ENCODE measurements around the gene LMNTD2. TPM values are rescaled to one million over a fixed set of nuclear protein-coding genes. Genes with fewer than 3 reads are reported as not detected.

Gene LMNTD2
- total and polyA plus RNA-seq, 2 of the 13 experiments (the other 11 are each of a cell fraction or from before 2014, with no cell fraction given), result 1.1 to 3.1 TPM

GRCh38 chr11:507727-508515 lies 52.6 kb downstream of the LMNTD2 start:
- 97% methylated on average over 43 of the region's 45 CpGs for WGBS (ENCODE audit: low lambda C conversion rate)
- Histone ChIP-seq H4K20me1 (ENCODE audit: insufficient read depth, low read length) (no peaks in the 10 kb centered on the region), H3K79me2 (ENCODE audit: insufficient read depth, low read length) (peaks cover 25% of the 10 kb centered on the region), H3K4me1 (ENCODE audit: insufficient read depth, low read length) (peaks cover 21% of the 10 kb centered on the region), H3K27ac (ENCODE audit: extremely low read length, insufficient read depth, low read length) (peak overlapping the region; percentile 98), H3K4me2 (ENCODE audit: low read depth, low read length) (peak overlapping the region; percentile 49), H2AFZ (ENCODE audit: low read length) (no peak overlapping the region), H3K27me3 (ENCODE audit: control insufficient read depth in 1 of 2, insufficient read depth in 2 of 2, low read length in 2 of 2) (no peaks in the 10 kb centered on the region), H3K9me3 (ENCODE audit: low read length) (no peaks in the 10 kb centered on the region), H3K36me3 (replicated peaks in 1 of 2; ENCODE audit: control insufficient read depth in 1 of 2, insufficient read depth in 2 of 2, low read length in 2 of 2) (peaks cover 4 to 14% of the 10 kb centered on the region in 2 experiments; a peak in 4 of 5 replicates), H3K4me3 (replicated peaks in 1 of 3; ENCODE audit: insufficient read depth in 1 of 3, low read depth in 2 of 3, low read length in 3 of 3) (peak overlapping the region in 2 of 3 experiments; percentile 39 to 96; a peak in 3 of 6 replicates), H3K9ac (ENCODE audit: insufficient read depth, low read depth, low read length) (peak overlapping the region; percentile 56)
- CTCF ChIA-PET (ENCODE audit: low intra/inter-chr PET ratio, low total read pairs), result interaction anchor here (2.9 kb wide), 1 partner anchor 11 kb away, joined by 11 read pairs; no protein-coding TSS in a partner anchor
- intact Hi-C loops (cut with micrococcal nuclease; ENCODE audit: unreplicated experiment), result no loop called here
- POLR2A ChIA-PET, result interaction anchor here (1.6 to 1.9 kb wide), 2 partner anchors 12 to 28 kb away, joined by 5 to 6 read pairs; partner anchors contain the start of gene HRAS
- no TSS peak for BruUV-seq (replicated peaks)
- in situ Hi-C loops (cut with HindIII; ENCODE audit: extremely low pct_ligation_motif_present, low pct_unique_long_range_greater_than_20kb), result no loop called here
- no peak for DNase-seq (ENCODE audit: low spot score)
- no peak for FAIRE-seq
- ATAC-seq, result no peak
- TF ChIP-seq ZNF670 (CRISPR knock-in tag; IDR thresholded peaks at IDR 0.05; ENCODE audit: borderline replicate concordance) (no peak), ZNF770 (CRISPR knock-in tag; IDR thresholded peaks at IDR 0.05) (peak; percentile 62; the same call in 1 of the 2 replicates), PHF20 (CRISPR knock-in tag; IDR thresholded peaks at IDR 0.05) (no peak), SNRNP70 (IDR thresholded peaks at IDR 0.05; ENCODE audit: low read depth, low read length) (no peak), ZNF496 (CRISPR knock-in tag; IDR thresholded peaks at IDR 0.05; ENCODE audit: insufficient replicate concordance) (no peak), PBX3 (CRISPR knock-in tag; IDR thresholded peaks at IDR 0.05; ENCODE audit: borderline replicate concordance) (no peak), ZFAT (CRISPR knock-in tag; conservative IDR thresholded peaks at IDR 0.05) (no peak), ZNF703 (CRISPR knock-in tag; IDR thresholded peaks at IDR 0.05; ENCODE audit: borderline replicate concordance) (no peak), KDM4B (CRISPR knock-in tag; IDR thresholded peaks at IDR 0.05) (no peak), RFX5 (IDR thresholded peaks at IDR 0.05; ENCODE audit: low read depth, low read length) (no peak), STAT6 (CRISPR knock-in tag; IDR thresholded peaks at IDR 0.05; ENCODE audit: borderline replicate concordance) (no peak), ZBTB38 (CRISPR knock-in tag; IDR thresholded peaks at IDR 0.05) (0 out of 2 replicates have a peak, but pooled peaks have one; percentile 42), MXD4 (CRISPR knock-in tag; IDR thresholded peaks at IDR 0.05) (no peak), ZNF598 (CRISPR knock-in tag; IDR thresholded peaks at IDR 0.05; ENCODE audit: borderline replicate concordance) (no peak), GABPB1 (CRISPR knock-in tag; IDR thresholded peaks at IDR 0.05) (peak; percentile 26; the same call in 1 of the 2 replicates), SKI (IDR thresholded peaks at IDR 0.05; ENCODE audit: partially characterized antibody) (no peak), HIVEP1 (CRISPR knock-in tag; IDR thresholded peaks at IDR 0.05) (peak; percentile 30; the same call in 1 of the 2 replicates), ZNF335 (CRISPR knock-in tag; IDR thresholded peaks at IDR 0.05) (no peak)

All from HepG2 (cell line).